Ascending aorta (tissue), 2 donors: ENCODE measurements around the gene ISLR2. TPM values are rescaled to one million over a fixed set of nuclear protein-coding genes. Genes with fewer than 3 reads are reported as not detected.
A peak's percentile ranks its signal among the peaks of the same experiment; 100 is the strongest.

Source experiments
- DNase-seq, 2 donors: peaks; one replicate each; pipeline ENCODE4 v3.0.0-alpha.2; 2019; ENCODE audit warnings: low spot score in 2 of 2
- H3K27ac ChIP-seq, 2 donors: fragments of 200-600 bp; sonication (generic); one replicate each; pipeline ENCODE4 v1.5.1; 2016 to 2017; ENCODE audit warnings: mild to moderate bottlenecking in 1 of 2
- H3K27me3 ChIP-seq: fragments of 200-600 bp; sonication (generic); one replicate; pipeline ENCODE4 v1.5.1; 2017
- H3K36me3 ChIP-seq, 2 donors: fragments of 200-600 bp; sonication (generic); one replicate each; pipeline ENCODE4 v1.5.1; 2016
- H3K4me1 ChIP-seq, 2 donors: fragments of 200-600 bp; sonication (generic); one replicate each; pipeline ENCODE4 v1.5.1; 2016 to 2017; ENCODE audit warnings: mild to moderate bottlenecking in 1 of 2
- H3K4me3 ChIP-seq, 2 donors: fragments of 200-600 bp; sonication (generic); one replicate each; pipeline ENCODE4 v1.5.1; 2016 to 2017; ENCODE audit warnings: mild to moderate bottlenecking in 1 of 2
- H3K9me3 ChIP-seq, 2 donors: fragments of 200-600 bp; sonication (generic); one replicate each; pipeline ENCODE4 v1.5.1; 2016
- CTCF ChIP-seq, 3 experiments: fragments of 200-600 bp in 2 of 3; fragments of 450-650 bp in 1 of 3; sonication (generic) in 2 of 3; IDR thresholded peaks; one replicate each; pipeline ENCODE4 v1.5.1; 2016 to 2019; ENCODE audit warnings: antibody characterized with exemption in 3 of 3, mild to moderate bottlenecking in 1 of 3, moderate library complexity in 1 of 3
- intact Hi-C: fragments of 100-400 bp; cut with DNase I; formaldehyde crosslinking; loops from one replicate; pipeline ENCODE4 v1.15.1; 2023
- total RNA-seq: library from RNA; depleted of rRNA; stranded (reverse); fragments of >200 nt; gene quantifications from one replicate; pipeline ENCODE4 v1.1.0, GENCODE V29; 2016

Gene ISLR2
- total RNA-seq, 1 donor from 2014 or later: 0.64 TPM

GRCh38 chr15:74179101-74179841, 48.9 kb downstream of the ISLR2 start:
- Histone ChIP-seq H3K4me1 (peaks cover 43 to 60% of the 10 kb centered on the region in 2 donors), H3K27ac (peak overlapping the region; percentile 82 to 85), H3K4me3 (no peak overlapping the region), H3K27me3 (no peaks in the 10 kb centered on the region), H3K9me3 (no peaks in the 10 kb centered on the region), H3K36me3 (peaks cover 0 to 7% of the 10 kb centered on the region in 2 donors)
- no peak for TF ChIP-seq CTCF (IDR thresholded peaks at IDR 0.05)
- intact Hi-C loops: loop anchor here (2.0 kb wide), 1 partner anchor 62 kb away; no protein-coding TSS in a partner anchor
- DNase-seq: peak; percentile 83 to 97

GRCh38 chr15:74179983-74180880, 49.8 kb downstream of the ISLR2 start:
- intact Hi-C loops: loop anchor here (2.0 kb wide), 1 partner anchor 61 kb away; no protein-coding TSS in a partner anchor
- DNase-seq: peak in 1 of 2 donors; percentile 7
- Histone ChIP-seq H3K4me3 (no peak overlapping the region), H3K36me3 (peaks cover 0 to 7% of the 10 kb centered on the region in 2 donors), H3K27me3 (no peaks in the 10 kb centered on the region), H3K4me1 (peaks cover 35 to 50% of the 10 kb centered on the region in 2 donors), H3K9me3 (no peaks in the 10 kb centered on the region), H3K27ac (peak overlapping the region; percentile 80 to 82)
- TF ChIP-seq CTCF (IDR thresholded peaks at IDR 0.05): no peak

- peaks cover 27 to 43% of the 10 kb centered on the region in 2 donors for H3K4me1 ChIP-seq
- DNase-seq: peak in 1 of 2 donors; percentile 6
- H3K4me3 ChIP-seq: no peak overlapping the region
- no peak for TF ChIP-seq CTCF (IDR thresholded peaks at IDR 0.05)
- H3K9me3 ChIP-seq: no peaks in the 10 kb centered on the region
- peak overlapping the region; percentile 80 to 82 for H3K27ac ChIP-seq
- no peaks in the 10 kb centered on the region for H3K27me3 ChIP-seq
- intact Hi-C loops: no loop called here
- H3K36me3 ChIP-seq: no peaks in the 10 kb centered on the region
Measured at GRCh38 chr15:74180881-74181602, 50.7 kb downstream of the ISLR2 start.

- DNase-seq: peak in 1 of 2 donors; percentile 4
- H3K27me3 ChIP-seq: no peaks in the 10 kb centered on the region
- H3K4me1 ChIP-seq: peaks cover 21 to 36% of the 10 kb centered on the region in 2 donors
- intact Hi-C loops: no loop called here
- no peak overlapping the region for H3K4me3 ChIP-seq
- no peak for TF ChIP-seq CTCF (IDR thresholded peaks at IDR 0.05)
- H3K36me3 ChIP-seq: no peaks in the 10 kb centered on the region
- no peak overlapping the region for H3K27ac ChIP-seq
- H3K9me3 ChIP-seq: no peaks in the 10 kb centered on the region
Measured at GRCh38 chr15:74182131-74182530, 51.7 kb downstream of the ISLR2 start.

GRCh38 chr15:74184582-74185091, 54.3 kb downstream of the ISLR2 start:
- TF ChIP-seq CTCF (IDR thresholded peaks at IDR 0.05): no peak
- intact Hi-C loops: no loop called here
- Histone ChIP-seq H3K36me3 (no peaks in the 10 kb centered on the region), H3K9me3 (no peaks in the 10 kb centered on the region), H3K4me1 (peaks cover 6 to 12% of the 10 kb centered on the region in 2 donors), H3K27ac (no peak overlapping the region), H3K27me3 (no peaks in the 10 kb centered on the region), H3K4me3 (no peak overlapping the region)
- DNase-seq: no peak
